K562 treated with DMSO at 1 percent for 24 hours (cell line): ENCODE measurements around the gene GNPTG. TPM values are rescaled to one million over a fixed set of nuclear protein-coding genes. Genes with fewer than 3 reads are reported as not detected.

Experiments used
- total RNA-seq: library from RNA; unstranded; fragments of 300-600 nt; gene quantifications from 2 replicates; pipeline ENCODE4 v1.2.3, GENCODE V29; 2022; ENCODE audit warnings: low read depth; ENCODE audit not compliant: insufficient read depth

GNPTG gene
- total RNA-seq = 42.6 and 47.9 TPM in 2 replicates

GRCh38 chr16:1351582-1352362 lies at the start of gene GNPTG, which contains the start of gene TSR3:
Gene GNPTG (plus strand): TSS chr16:1351931. CDS start chr16:1351966, 35 bp downstream.
Gene TSR3 (minus strand): TSS chr16:1351878. CDS start chr16:1351804, 74 bp downstream.

GRCh38 chr16:1308977-1309885 lies 42.5 kb upstream of the GNPTG start, which contains the start of gene UBE2I:
Gene UBE2I (plus strand): TSS chr16:1309636. CDS start chr16:1314031, 4,395 bp downstream.

GRCh38 chr16:1333149-1333812 lies 18.4 kb upstream of the GNPTG start, which contains the start of gene BAIAP3:
Gene BAIAP3 (plus strand): TSS chr16:1333645. CDS start chr16:1338550, 4,905 bp downstream.

Other genes starting within 250 kb of the GNPTG start
- gene CACNA1H, start 198.8 kb upstream of the GNPTG start, total RNA-seq = 0.28 and 0.34 TPM in 2 replicates
- gene TPSG1, start 126.7 kb upstream of the GNPTG start, total RNA-seq = not detected in 2 replicates
- gene TPSB2, start 121.7 kb upstream of the GNPTG start, total RNA-seq = not detected in 2 replicates
- not detected in 2 replicates for gene TPSAB1, start 111.2 kb upstream of the GNPTG start, total RNA-seq
- not detected in 2 replicates for gene TPSD1, start 95.9 kb upstream of the GNPTG start, total RNA-seq
- 61.6 and 64.4 TPM in 2 replicates for gene UBE2I, start 42.3 kb upstream of the GNPTG start, total RNA-seq
- gene BAIAP3, start 18.3 kb upstream of the GNPTG start, total RNA-seq = 11.4 and 14.0 TPM in 2 replicates
- gene TSR3, start 53 bp upstream of the GNPTG start, total RNA-seq = 93.4 and 102 TPM in 2 replicates
- 18.6 and 27.2 TPM in 2 replicates for gene UNKL, start 62.8 kb downstream of the GNPTG start, total RNA-seq
- gene UQCC4, start 68.8 kb downstream of the GNPTG start, total RNA-seq = 25.0 and 26.1 TPM in 2 replicates
- not detected in 2 replicates for gene PERCC1, start 79.1 kb downstream of the GNPTG start, total RNA-seq
- 0.86 and 1.9 TPM in 2 replicates for gene CCDC154, start 92.6 kb downstream of the GNPTG start, total RNA-seq
- gene CLCN7, start 123.1 kb downstream of the GNPTG start, total RNA-seq = 149 and 176 TPM in 2 replicates
- gene PTX4, start 137.0 kb downstream of the GNPTG start, total RNA-seq = not detected in 2 replicates
- gene TELO2, start 141.4 kb downstream of the GNPTG start, total RNA-seq = 59.8 and 75.6 TPM in 2 replicates
- gene TMEM204, start 181.7 kb downstream of the GNPTG start, total RNA-seq = 0.16 TPM in 1 of 2 replicates, not detected in the other